B cell (primary cell): Measurements from ENCODE around the gene LRRC70. TPM values are rescaled to one million over a fixed set of nuclear protein-coding genes. Genes with fewer than 3 reads are reported as not detected.

Source experiments
- ATAC-seq: fragments of 200-7000 bp; cut with Tn5 transposase; one replicate; pipeline ENCODE4 v1.10.0; 2021; ENCODE audit warnings: low read depth, mild to moderate bottlenecking, moderate number of reproducible peaks, moderate library complexity
- CTCF ChIA-PET: fragments of 350-600 bp; sonication (Branson Sonifier 250); formaldehyde crosslinking; loops from one replicate; lab custom pipeline; 2021; ENCODE audit warnings: antibody characterized with exemption, inconsistent platforms; lab: Charles Lee
- POLR2A ChIA-PET: fragments of 350-600 bp; sonication (Branson Sonifier 250); formaldehyde crosslinking; loops from one replicate; lab custom pipeline; 2021; ENCODE audit warnings: antibody characterized with exemption; lab: Charles Lee
- DNase-seq: peaks from one replicate; pipeline ENCODE4 v3.0.0; 2013
- H2AFZ ChIP-seq: 2 replicates; pipeline ENCODE4 v1.6.1; 2012; ENCODE audit warnings: mild to moderate bottlenecking, low read depth, low read length; ENCODE audit not compliant: insufficient read depth, poor library complexity, severe bottlenecking
- H3K27ac ChIP-seq, 2 donors: 1 replicate in 1 of 2; 2 replicates in 1 of 2; pipeline ENCODE4 v1.5.1; 2012 to 2013; ENCODE audit warnings: low read length in 2 of 2, mild to moderate bottlenecking in 2 of 2, moderate library complexity in 1 of 2
- H3K27me3 ChIP-seq, 4 experiments: fragments of 200-600 bp in 1 of 4; sonication (generic) in 1 of 4; replicated peaks in 1 of 4; 1 replicate in 2 of 4; 2 replicates in 2 of 4; pipeline versions ENCODE4 v1.6.1 to v1.7.0; 2013 to 2016; ENCODE audit warnings: low read length in 3 of 4, mild to moderate bottlenecking in 2 of 4, mixed read lengths in 1 of 4, moderate library complexity in 1 of 4; ENCODE audit not compliant: insufficient read depth in 4 of 4, control insufficient read depth in 3 of 4; ENCODE audit errors: control extremely low read depth in 1 of 4
- H3K36me3 ChIP-seq, 2 experiments: replicated peaks in 1 of 2; 1 replicate in 1 of 2; 2 replicates in 1 of 2; pipeline versions ENCODE4 v1.6.1 to v1.7.1; 2013; ENCODE audit warnings: low read length in 1 of 2; ENCODE audit not compliant: insufficient read depth in 2 of 2, control insufficient read depth in 1 of 2; ENCODE audit errors: control extremely low read depth in 1 of 2, extremely low read depth in 1 of 2
- H3K4me1 ChIP-seq, 2 donors: fragments of 200-600 bp in 1 of 2; sonication (generic) in 1 of 2; 1 replicate in 1 of 2; 2 replicates in 1 of 2; pipeline versions ENCODE4 v1.5.1 to v1.6.1; 2013 to 2017; ENCODE audit warnings: low read length in 2 of 2; ENCODE audit not compliant: control insufficient read depth in 2 of 2, insufficient read depth in 2 of 2
- H3K4me2 ChIP-seq: replicated peaks from 2 replicates; pipeline ENCODE3; 2012; ENCODE audit warnings: mild to moderate bottlenecking, low read depth, low read length; ENCODE audit not compliant: poor library complexity, severe bottlenecking
- H3K4me3 ChIP-seq, 5 experiments: fragments of 200-600 bp in 1 of 5; sonication (generic) in 1 of 5; 1 replicate in 3 of 5; 2 replicates in 2 of 5; pipeline versions ENCODE4 v1.5.1 to v1.7.0; 2011 to 2016; ENCODE audit warnings: low read length in 4 of 5, mild to moderate bottlenecking in 4 of 5, low read depth in 2 of 5, control low read depth in 1 of 5, moderate library complexity in 1 of 5; ENCODE audit not compliant: insufficient read depth in 1 of 5; ENCODE audit errors: control extremely low read depth in 1 of 5, extremely low read depth in 1 of 5
- H3K79me2 ChIP-seq: fragments of 200-600 bp; sonication (generic); one replicate; pipeline ENCODE4 v1.6.0; 2016; ENCODE audit warnings: low read length; ENCODE audit not compliant: control insufficient read depth, insufficient read depth
- H3K9ac ChIP-seq: fragments of 200-600 bp; sonication (generic); 2 replicates; pipeline ENCODE4 v1.6.1; 2017; ENCODE audit warnings: mild to moderate bottlenecking, low read length, moderate library complexity
- H3K9me3 ChIP-seq, 3 donors: one replicate each; pipeline versions ENCODE4 v1.6.1 to v1.7.1; 2013; ENCODE audit warnings: low read length in 2 of 3; ENCODE audit not compliant: control insufficient read depth in 2 of 3, insufficient read depth in 1 of 3; ENCODE audit errors: control extremely low read depth in 1 of 3
- H4K20me1 ChIP-seq: 2 replicates; pipeline ENCODE4 v1.6.0; 2012; ENCODE audit warnings: mild to moderate bottlenecking, low read length; ENCODE audit not compliant: insufficient read depth, control insufficient read depth, poor library complexity, severe bottlenecking
- H3K27ac Mint-ChIP-seq: one replicate; pipeline ENCODE4 v1.8.0; 2021; ENCODE audit warnings: mixed read lengths
- H3K27me3 Mint-ChIP-seq: one replicate; pipeline ENCODE4 v1.8.0; 2021; ENCODE audit warnings: mixed read lengths
- H3K4me1 Mint-ChIP-seq: one replicate; pipeline ENCODE4 v1.8.0; 2021; ENCODE audit warnings: mixed read lengths
- H3K4me3 Mint-ChIP-seq: one replicate; pipeline ENCODE4 v1.8.0; 2021; ENCODE audit warnings: mixed read lengths
- H3K9me3 Mint-ChIP-seq: one replicate; pipeline ENCODE4 v1.8.0; 2022; ENCODE audit warnings: mixed read lengths; ENCODE audit not compliant: insufficient read depth
- EZH2 ChIP-seq: IDR thresholded peaks from 2 replicates; pipeline ENCODE4 v1.6.1; 2012; ENCODE audit warnings: borderline replicate concordance, low read depth, mild to moderate bottlenecking, moderate library complexity, low read length; ENCODE audit not compliant: insufficient read depth, poor library complexity, severe bottlenecking
- WGBS: methylation state at CpG from one replicate; pipeline ENCODE4 v1.1.5; 2013; ENCODE audit warnings: missing lambda C conversion rate; ENCODE audit not compliant: insufficient coverage; 5-methylcytosine and 5-hydroxymethylcytosine counted together
- intact Hi-C: fragments of 100-400 bp; cut with micrococcal nuclease; formaldehyde crosslinking; loops from one replicate; pipeline ENCODE4 v1.10.0; 2022
- polyA plus RNA-seq: library from polyadenylated mRNA; depleted of rRNA; stranded (reverse); fragments of >200 nt; gene quantifications from 2 replicates; pipeline ENCODE4 v1.2.3, GENCODE V29; 2012
- total RNA-seq, 2 donors: library from RNA; stranded (reverse); fragments of 120-200 nt in 1 of 2; gene quantifications; 1 replicate in 1 of 2; 2 replicates in 1 of 2; pipeline versions ENCODE4 v1.2.3 to v1.2.4, GENCODE V29; 2013 to 2022
- TF ChIP-seq, protein P1 (sequence below): fragments of 200-600 bp; IDR thresholded peaks from one replicate; pipeline ENCODE4 v1.8.0; 2022; ENCODE audit warnings: antibody characterized with exemption, mild to moderate bottlenecking

LRRC70 gene
- total and polyA plus RNA-seq, 2 donors (not counting 1 experiment from before 2014, with no cell fraction given): 2.3 to 3.3 TPM

DNA sequence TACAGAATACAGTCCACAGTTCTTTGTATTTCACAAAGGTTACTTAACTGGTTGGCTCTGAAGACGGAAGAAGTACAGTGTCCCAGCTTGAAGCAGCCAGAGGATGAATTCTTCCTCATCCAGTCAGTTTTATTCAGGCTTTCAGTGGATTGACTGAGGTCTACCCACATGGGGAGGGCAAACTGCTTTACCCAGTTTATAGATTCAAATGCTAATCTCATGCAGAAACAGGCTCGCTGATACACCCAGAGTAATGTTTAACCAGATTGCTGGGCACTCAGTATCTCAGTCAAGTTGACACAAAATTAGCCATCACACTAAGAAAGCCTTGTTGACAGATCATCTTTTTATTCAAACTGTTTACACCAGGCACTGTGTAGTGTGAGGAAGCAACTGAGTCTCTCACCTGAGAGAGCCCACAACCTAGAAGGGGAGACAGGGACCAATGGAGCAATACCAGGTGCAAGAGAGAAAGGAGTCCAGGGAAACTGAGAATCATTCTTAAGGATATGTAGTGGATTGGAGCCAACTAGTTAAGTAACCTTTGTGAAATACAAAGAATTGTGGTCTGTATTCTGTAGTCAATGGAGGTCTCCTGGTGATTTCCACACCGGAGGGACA lies 15.9 kb downstream of the LRRC70 start:
- ChIA-PET CTCF (no interaction called here), POLR2A (no interaction called here)
- peaks cover 3% of the 10 kb centered on the region for H3K4me1 Mint-ChIP-seq
- Histone ChIP-seq H3K9ac (no peak overlapping the region), H4K20me1 (no peaks in the 10 kb centered on the region), H3K36me3 (peaks cover 2 to 7% of the 10 kb centered on the region in 2 experiments), H3K4me1 (no peaks in the 10 kb centered on the region), H3K9me3 (peaks cover 2 to 9% (median 7%) of the 10 kb centered on the region in 3 donors), H2AFZ (no peak overlapping the region), H3K27me3 (no peaks in the 10 kb centered on the region), H3K27ac (no peak overlapping the region), H3K79me2 (no peaks in the 10 kb centered on the region), H3K4me3 (no peak overlapping the region), H3K4me2 (no peak overlapping the region)
- WGBS: 88% methylated on average over 1 of the region's 3 CpGs
- no peak for DNase-seq
- no peak for ATAC-seq
- peaks cover 2% of the 10 kb centered on the region for H3K9me3 Mint-ChIP-seq
- H3K27ac Mint-ChIP-seq: no peak overlapping the region
- TF ChIP-seq EZH2: no peak
- TF ChIP-seq, protein P1, sequence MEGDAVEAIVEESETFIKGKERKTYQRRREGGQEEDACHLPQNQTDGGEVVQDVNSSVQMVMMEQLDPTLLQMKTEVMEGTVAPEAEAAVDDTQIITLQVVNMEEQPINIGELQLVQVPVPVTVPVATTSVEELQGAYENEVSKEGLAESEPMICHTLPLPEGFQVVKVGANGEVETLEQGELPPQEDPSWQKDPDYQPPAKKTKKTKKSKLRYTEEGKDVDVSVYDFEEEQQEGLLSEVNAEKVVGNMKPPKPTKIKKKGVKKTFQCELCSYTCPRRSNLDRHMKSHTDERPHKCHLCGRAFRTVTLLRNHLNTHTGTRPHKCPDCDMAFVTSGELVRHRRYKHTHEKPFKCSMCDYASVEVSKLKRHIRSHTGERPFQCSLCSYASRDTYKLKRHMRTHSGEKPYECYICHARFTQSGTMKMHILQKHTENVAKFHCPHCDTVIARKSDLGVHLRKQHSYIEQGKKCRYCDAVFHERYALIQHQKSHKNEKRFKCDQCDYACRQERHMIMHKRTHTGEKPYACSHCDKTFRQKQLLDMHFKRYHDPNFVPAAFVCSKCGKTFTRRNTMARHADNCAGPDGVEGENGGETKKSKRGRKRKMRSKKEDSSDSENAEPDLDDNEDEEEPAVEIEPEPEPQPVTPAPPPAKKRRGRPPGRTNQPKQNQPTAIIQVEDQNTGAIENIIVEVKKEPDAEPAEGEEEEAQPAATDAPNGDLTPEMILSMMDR: no peak
- no peak overlapping the region for H3K4me3 Mint-ChIP-seq
- intact Hi-C loops: no loop called here
- no peaks in the 10 kb centered on the region for H3K27me3 Mint-ChIP-seq

DNA sequence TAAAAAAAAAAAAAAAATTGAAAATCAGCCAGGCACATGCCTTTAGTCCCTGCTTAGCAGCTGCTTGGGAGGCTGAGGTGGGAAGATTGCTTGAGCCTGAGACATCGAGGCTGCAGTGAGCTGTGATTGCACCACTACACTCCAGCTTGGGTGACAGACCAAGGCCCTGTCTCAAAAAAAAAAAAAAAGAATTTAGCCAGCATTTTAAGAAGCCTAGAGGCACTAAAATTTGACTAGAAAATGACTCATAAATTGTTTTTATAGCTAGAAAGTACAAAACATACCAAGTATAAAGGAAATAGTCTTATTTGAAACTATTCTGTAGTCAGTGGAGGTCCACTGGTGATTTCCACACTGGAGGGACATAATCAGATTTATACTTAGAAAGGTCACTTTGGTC lies 17.5 kb downstream of the LRRC70 start:
- H3K9me3 ChIP-seq: peaks cover 2 to 9% (median 7%) of the 10 kb centered on the region in 3 donors
- no peak overlapping the region for H2AFZ ChIP-seq
- H3K4me3 Mint-ChIP-seq: no peak overlapping the region
- no peak for DNase-seq
- no peaks in the 10 kb centered on the region for H3K27me3 ChIP-seq
- ChIA-PET CTCF (no interaction called here), POLR2A (no interaction called here)
- TF ChIP-seq EZH2: no peak
- TF ChIP-seq, protein P1: no peak
- H3K4me2 ChIP-seq: no peak overlapping the region
- H4K20me1 ChIP-seq: no peaks in the 10 kb centered on the region
- H3K36me3 ChIP-seq: peaks cover 2 to 7% of the 10 kb centered on the region in 2 experiments
- no CpG with 5 or more reads among the region's 1 CpG for WGBS
- no peak overlapping the region for H3K27ac Mint-ChIP-seq
- H3K27me3 Mint-ChIP-seq: no peaks in the 10 kb centered on the region
- H3K9me3 Mint-ChIP-seq: peaks cover 2% of the 10 kb centered on the region
- H3K4me1 ChIP-seq: no peaks in the 10 kb centered on the region
- H3K9ac ChIP-seq: no peak overlapping the region
- no peak overlapping the region for H3K4me3 ChIP-seq
- H3K79me2 ChIP-seq: no peaks in the 10 kb centered on the region
- intact Hi-C loops: no loop called here
- H3K27ac ChIP-seq: no peak overlapping the region
- ATAC-seq: no peak
- H3K4me1 Mint-ChIP-seq: peaks cover 3% of the 10 kb centered on the region
